Measurements from ENCODE around the gene TXK.

GRCh38 chr4:48024522-48024921, 109.5 kb downstream of the TXK start:
- no peak for TF ChIP-seq CTCF (IDR thresholded peaks at IDR 0.05; ENCODE audit: low read depth, low read length)
- TF ChIP-seq POLR2A (IDR thresholded peaks at IDR 0.05; ENCODE audit: extremely low read depth, insufficient read length) = no peak
- no peak for TF ChIP-seq MAX (IDR thresholded peaks at IDR 0.05; ENCODE audit: low read depth, low read length)
